GM13977 (cell line): Measurements from ENCODE around the gene MYCL.

Experiments
- DNase-seq: peaks from one replicate; pipeline ENCODE4 v3.0.0; 2012; ENCODE audit warnings: low spot score
- CTCF ChIP-seq: IDR thresholded peaks from 2 replicates; pipeline ENCODE4 v1.5.1; 2012; ENCODE audit warnings: mild to moderate bottlenecking, control low read depth; ENCODE audit not compliant: insufficient read depth; ENCODE audit errors: extremely low read depth, missing control alignments
- in situ Hi-C: fragments of 300-500 bp; cut with MboI; formaldehyde crosslinking; loops from one replicate; pipeline ENCODE4 v1.12.0; 2022; ENCODE audit warnings: low sequenced_read_pairs, low pct_unique_long_range_greater_than_20kb, mixed read lengths, inconsistent platforms; ENCODE audit not compliant: unreplicated experiment

MYCL gene

GRCh38 chr1:39940980-39941871, 39.5 kb upstream of the MYCL start:
- DNase-seq = no peak
- no peak for TF ChIP-seq CTCF
- in situ Hi-C loops = no loop called here

- DNase-seq = no peak
- in situ Hi-C loops = no loop called here
- no peak for TF ChIP-seq CTCF
These were observed 38.5 kb upstream of the MYCL start for GRCh38 chr1:39940253-39940652.

DNA sequence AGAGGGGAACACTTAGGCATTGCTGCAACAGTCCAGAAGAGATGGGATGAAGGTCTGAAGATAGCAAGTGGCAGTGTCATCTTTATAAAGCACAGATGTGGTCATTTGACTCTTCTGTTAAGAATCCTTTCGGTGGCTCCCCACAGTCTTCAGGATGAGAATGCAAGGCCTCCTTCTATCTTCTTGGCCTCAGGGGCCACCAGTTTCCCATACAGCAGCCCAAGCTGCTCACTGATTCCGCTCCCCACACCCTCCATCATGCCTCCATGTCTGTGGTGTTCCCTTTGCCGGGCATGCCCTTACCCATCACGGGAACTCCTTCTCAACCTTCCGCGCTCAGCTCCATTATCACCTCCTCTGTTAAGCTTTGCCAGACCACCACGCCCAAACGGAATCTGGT, 37.1 kb upstream of the MYCL start:
- in situ Hi-C loops = no loop called here
- no peak for TF ChIP-seq CTCF

GRCh38 chr1:39936724-39937491, 35.2 kb upstream of the MYCL start:
- DNase-seq = no peak
- no peak for TF ChIP-seq CTCF
- in situ Hi-C loops = no loop called here

More for the DNA sequence above, 37.1 kb upstream of the MYCL start:
- DNase-seq = no peak

DNA sequence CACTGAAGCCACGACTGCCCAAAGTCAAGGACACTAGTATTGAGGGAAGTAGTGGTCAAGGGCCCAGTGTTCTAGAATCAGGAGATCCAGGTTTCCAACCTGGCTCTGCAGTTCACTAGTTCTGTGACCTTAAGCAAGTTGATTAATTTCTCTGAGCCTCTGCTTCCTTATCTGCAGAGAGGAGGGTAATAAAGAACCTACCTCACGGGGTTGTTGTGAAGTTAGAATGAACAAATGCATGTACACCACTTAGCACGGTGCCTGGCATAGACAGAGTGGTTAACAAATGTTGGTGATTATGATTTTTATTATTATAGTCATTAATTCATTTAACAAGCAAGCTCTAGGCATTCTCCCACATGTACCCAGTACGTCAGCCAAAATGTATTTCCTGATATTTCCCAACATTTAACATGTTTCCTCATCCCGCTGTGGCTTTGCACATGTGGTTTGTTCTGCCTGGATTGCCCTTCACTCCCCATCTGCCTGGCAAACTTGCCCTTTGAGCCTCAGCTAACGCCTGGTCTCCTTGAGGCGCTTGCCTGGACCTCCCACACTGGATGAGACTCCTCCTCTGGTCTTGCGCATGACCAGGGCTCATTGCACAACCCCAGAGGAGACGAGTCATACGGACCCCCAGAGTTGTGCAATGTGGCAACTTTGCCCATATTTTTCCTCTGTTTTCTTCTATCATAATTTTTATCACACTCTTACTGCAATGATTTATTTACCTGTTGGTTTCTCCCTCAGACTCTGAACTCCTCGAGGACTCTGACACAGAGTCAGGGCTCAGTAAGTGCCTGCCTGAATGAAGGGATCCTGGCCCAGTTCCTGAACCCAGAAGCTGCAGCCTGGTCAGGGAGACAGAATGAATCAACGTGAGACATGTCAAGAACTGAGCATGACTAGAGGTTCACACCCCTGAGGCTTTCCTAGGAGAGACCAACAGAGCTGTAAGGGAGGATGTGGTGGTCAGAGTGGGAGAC, 32.5 kb upstream of the MYCL start:
- no peak for TF ChIP-seq CTCF
- in situ Hi-C loops = no loop called here
- no peak for DNase-seq
